Subcutaneous adipose tissue (tissue), 4 donors: ENCODE measurements around the gene SCYGR8. TPM values are rescaled to one million over a fixed set of nuclear protein-coding genes. Genes with fewer than 3 reads are reported as not detected.

Source experiments
- small RNA-seq: library from RNA; depleted of rRNA; stranded (forward); fragments of <200 nt; gene quantifications from one replicate; pipeline ENCODE3, GENCODE V24; 2016
- total RNA-seq, 4 donors: library from RNA; depleted of rRNA; stranded (reverse); fragments of >200 nt; gene quantifications; one replicate each; pipeline ENCODE4 v1.1.0, GENCODE V29; 2016
- TF ChIP-seq, protein P1 (sequence below): fragments of 450-650 bp; IDR thresholded peaks from one replicate; pipeline ENCODE4 v1.5.1; 2016; ENCODE audit warnings: low read depth, mild to moderate bottlenecking, control low read depth, antibody characterized with exemption, moderate library complexity

The SCYGR8 gene
- total RNA-seq, 4 donors from 2014 or later: not detected

DNA sequence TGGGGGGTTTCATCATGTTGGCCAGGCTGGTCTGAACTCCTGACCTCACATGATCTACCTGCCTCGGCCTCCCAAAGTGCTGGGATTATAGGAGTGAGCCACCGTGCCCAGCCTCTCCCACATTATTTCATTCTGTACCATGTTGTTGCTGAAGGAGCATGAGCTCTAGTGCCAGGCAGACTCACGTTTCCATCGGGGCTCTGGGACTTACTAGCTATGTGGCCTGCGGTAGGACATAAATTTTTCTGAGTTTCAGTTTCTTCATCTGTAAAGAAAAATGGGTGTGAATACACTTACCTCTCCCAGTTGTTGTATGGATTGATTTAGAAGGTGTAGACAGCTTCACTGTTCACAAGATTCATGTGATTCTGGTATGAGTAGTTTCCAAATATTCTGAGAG lies 37.1 kb downstream of the SCYGR8 start:
- TF ChIP-seq, protein P1, sequence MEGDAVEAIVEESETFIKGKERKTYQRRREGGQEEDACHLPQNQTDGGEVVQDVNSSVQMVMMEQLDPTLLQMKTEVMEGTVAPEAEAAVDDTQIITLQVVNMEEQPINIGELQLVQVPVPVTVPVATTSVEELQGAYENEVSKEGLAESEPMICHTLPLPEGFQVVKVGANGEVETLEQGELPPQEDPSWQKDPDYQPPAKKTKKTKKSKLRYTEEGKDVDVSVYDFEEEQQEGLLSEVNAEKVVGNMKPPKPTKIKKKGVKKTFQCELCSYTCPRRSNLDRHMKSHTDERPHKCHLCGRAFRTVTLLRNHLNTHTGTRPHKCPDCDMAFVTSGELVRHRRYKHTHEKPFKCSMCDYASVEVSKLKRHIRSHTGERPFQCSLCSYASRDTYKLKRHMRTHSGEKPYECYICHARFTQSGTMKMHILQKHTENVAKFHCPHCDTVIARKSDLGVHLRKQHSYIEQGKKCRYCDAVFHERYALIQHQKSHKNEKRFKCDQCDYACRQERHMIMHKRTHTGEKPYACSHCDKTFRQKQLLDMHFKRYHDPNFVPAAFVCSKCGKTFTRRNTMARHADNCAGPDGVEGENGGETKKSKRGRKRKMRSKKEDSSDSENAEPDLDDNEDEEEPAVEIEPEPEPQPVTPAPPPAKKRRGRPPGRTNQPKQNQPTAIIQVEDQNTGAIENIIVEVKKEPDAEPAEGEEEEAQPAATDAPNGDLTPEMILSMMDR: no peak

DNA sequence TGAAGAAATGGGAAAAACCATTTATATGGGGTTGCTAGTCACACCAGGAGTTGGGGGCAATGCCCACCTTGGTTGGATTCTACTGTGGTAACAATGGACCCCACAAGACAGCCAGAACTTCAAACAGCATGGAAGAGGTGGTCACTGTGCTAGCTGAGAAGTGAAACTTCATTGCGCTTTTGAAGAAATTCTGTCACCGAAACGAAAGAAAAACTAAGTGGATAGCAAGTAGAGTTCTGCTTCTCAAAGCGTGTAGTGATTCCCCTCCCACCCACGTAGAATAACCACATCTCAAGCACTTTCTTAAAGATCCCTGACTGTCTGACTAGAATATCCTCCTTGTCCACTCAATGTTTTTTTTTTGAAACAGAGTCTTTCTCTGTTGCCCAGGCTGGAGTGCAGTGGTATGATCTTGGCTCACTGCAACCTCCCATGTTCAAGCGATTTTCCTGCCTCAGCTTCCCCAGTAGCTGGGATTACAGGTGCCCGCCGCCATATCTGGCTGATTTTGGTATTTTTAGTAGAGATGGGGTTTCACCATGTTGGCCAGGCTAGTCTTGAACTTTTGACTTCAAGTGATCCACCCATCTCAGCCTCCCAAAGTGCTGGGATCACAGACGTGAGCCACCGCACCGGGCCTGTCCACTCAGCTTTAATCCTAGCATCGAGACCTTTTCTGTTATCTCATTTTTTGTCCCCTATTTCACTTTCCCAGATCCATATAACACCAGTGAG lies 37.9 kb downstream of the SCYGR8 start:
- TF ChIP-seq, protein P1: no peak

DNA sequence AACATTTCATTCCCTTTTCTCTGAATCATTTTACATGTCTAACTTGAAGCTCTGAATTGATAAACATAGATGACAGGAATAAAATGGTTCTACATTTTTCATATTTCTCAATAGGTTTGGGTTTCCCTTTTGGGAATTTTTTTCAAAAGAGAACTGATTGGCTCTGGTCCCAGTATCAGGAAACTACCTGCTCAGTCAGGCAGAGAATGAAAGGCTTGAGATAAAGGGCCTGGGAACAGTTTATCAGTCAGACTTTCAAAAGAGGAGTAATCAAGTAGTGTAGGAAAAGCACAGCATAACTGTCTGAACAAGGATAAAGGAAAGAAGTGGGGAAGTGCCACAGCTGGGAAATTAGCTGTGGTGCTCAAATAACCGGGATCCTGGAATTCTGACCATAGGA lies 39.6 kb downstream of the SCYGR8 start:
- TF ChIP-seq, protein P1: no peak

DNA sequence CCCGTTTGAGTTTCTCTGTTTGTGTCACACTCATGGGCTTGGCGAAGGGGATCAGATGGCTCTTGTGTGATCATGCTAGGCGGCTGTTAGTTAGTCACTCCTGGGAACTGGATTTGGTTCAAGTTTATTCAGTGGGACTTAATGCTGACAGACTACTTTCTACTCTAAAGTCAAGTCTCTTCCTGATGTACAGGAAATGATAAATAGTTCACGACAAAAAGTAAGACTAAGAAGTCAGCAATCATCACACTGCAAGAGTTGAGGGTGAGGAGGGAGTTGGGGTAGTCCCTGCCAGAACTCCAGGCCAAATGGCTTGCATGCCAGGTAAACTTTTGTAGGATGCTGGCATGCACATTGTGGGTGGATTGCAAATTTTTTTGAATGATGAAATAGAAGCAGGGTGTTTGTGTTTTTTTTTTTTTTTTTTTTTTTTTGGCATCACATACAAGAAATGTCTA lies 42.9 kb downstream of the SCYGR8 start:
- TF ChIP-seq, protein P1: no peak

DNA sequence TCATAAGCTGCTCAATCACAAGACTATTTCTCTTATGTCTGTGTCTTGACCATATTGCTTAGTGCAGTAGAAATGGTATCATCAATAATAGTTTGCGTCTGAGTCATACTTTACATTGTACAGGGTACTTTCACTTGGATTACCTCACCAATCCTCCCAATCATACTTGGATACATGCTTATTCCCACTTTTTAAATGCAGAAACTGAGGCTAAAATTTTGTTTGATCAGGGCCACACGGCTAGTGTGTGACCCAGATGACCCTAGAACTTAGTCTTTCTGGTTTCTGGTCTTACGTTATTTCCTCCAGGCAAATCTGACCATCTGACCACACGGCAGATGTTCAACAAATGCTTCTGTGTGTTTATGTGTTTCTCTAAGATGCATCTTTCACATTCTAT lies 44.1 kb downstream of the SCYGR8 start:
- TF ChIP-seq, protein P1: no peak

DNA sequence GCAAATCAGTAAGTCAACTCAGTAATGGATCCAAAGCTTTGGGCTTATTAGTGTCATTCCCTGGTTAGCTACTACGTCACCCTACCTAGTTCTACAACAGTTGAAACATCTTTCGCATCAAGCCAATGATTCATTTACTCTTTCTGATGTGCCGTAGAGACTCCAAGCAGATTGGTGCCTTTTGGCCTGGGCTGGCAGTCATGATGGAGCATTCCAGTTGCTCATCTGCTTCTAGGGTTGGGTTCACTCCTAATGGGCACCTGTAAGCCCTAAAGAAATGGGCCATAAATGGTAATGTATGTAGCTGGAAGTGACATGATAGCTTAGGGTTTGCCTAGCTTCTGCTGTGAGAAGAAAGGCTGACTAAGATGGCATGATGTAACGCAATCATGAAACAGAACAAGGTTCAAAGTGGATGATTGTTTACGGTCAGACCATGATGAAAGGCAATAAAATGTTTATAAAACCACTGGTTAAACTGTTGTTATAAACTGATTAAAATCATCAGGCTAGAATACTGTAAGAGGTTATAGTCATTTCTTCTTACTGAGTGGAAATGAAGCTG lies 47.5 kb downstream of the SCYGR8 start:
- TF ChIP-seq, protein P1: no peak

Small RNA genes lying within 50 kb of the gene (small RNA-seq; reads per million reads assigned to genes)
- gene RNA5SP121 (not detected), gene SNRPGP8 (not detected)

Other genes starting within 250 kb of the SCYGR8 start
- gene SCYGR2, start 147.0 kb upstream of the SCYGR8 start, total RNA-seq: not detected
- not detected for gene SCYGR3, start 131.1 kb upstream of the SCYGR8 start, total RNA-seq
- not detected for gene SCYGR4, start 128.4 kb upstream of the SCYGR8 start, total RNA-seq
- gene SCYGR5, start 79.1 kb upstream of the SCYGR8 start, total RNA-seq: not detected
- gene SLC19A3, start 27.9 kb upstream of the SCYGR8 start, total RNA-seq: 100 to 1,000 TPM; 253 to 521 (median 402) TPM
- gene SCYGR6, start 21.1 kb upstream of the SCYGR8 start, total RNA-seq: not detected
- gene SCYGR7, start 17.6 kb upstream of the SCYGR8 start, total RNA-seq: not detected
- 1 to 10 TPM in 1 of 4 donors, not detected in 3; 1.9 TPM for gene CCL20, start 67.9 kb downstream of the SCYGR8 start, total RNA-seq
- under 1 TPM in 2 of 4 donors, not detected in 2; 0.22 to 0.68 TPM for gene DAW1, start 125.7 kb downstream of the SCYGR8 start, total RNA-seq